ENCODE measurements around the gene HNRNPL.
"Not testable (repeated sequence)": the region's sequence is repeated elsewhere in the genome, so short reads cannot be mapped to it uniquely, and the experiment has no call there.

Gene HNRNPL

GRCh38 chr19:38796154-38796553 lies 53.6 kb downstream of the HNRNPL start:
- DNase-seq: no peak

- no peak for DNase-seq
Measured at GRCh38 chr19:38795549-38795948, 54.2 kb downstream of the HNRNPL start.

- DNase-seq: no peak
Measured at GRCh38 chr19:38793671-38794070, 56.1 kb downstream of the HNRNPL start.

- DNase-seq: no peak
Measured at GRCh38 chr19:38793177-38793576, 56.6 kb downstream of the HNRNPL start.

GRCh38 chr19:38792250-38793111 lies 57.3 kb downstream of the HNRNPL start:
- peak; percentile 27 to 51 (median 29) for DNase-seq

- not testable (repeated sequence) for DNase-seq
Measured at GRCh38 chr19:38791451-38792064, 58.2 kb downstream of the HNRNPL start.

GRCh38 chr19:38790507-38791403 lies 59.0 kb downstream of the HNRNPL start:
- not testable (repeated sequence) for DNase-seq

GRCh38 chr19:38788478-38789243 lies 61.1 kb downstream of the HNRNPL start, which contains the start of gene LGALS7B:
Gene LGALS7B, plus strand, starts transcription at chr19:38789200. Its CDS starts 27 bp downstream, at chr19:38789227.
- no peak for DNase-seq

GRCh38 chr19:38786572-38787265 lies 63.1 kb downstream of the HNRNPL start:
- no peak for DNase-seq
